GM19463 (cell line): ENCODE measurements around the gene AQP9.
"Not testable (repeated sequence)": the region's sequence is repeated elsewhere in the genome, so short reads cannot be mapped to it uniquely, and the experiment has no call there.

Experiments used
- ATAC-seq: cut with Tn5 transposase; IDR thresholded peaks from one replicate; pipeline ENCODE4 v1.9.1; 2021; ENCODE audit warnings: mild to moderate bottlenecking, moderate library complexity; ENCODE audit not compliant: unreplicated experiment

Gene AQP9

DNA sequence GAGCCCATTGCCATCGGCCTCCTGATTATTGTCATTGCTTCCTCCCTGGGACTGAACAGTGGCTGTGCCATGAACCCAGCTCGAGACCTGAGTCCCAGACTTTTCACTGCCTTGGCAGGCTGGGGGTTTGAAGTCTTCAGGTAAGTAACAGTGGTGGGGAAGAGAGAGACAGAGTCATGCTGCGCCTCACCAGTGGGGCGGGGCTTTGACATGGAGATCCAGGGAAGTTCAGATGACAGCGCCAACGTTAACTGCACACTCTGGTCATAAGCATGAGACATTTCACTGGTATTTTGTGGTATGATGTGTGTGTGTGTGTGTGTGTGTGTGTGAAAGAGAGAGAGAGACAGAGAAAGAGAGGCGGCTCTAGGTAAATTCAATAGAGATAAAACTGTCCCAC, 41.0 kb downstream of the AQP9 start:
- ATAC-seq = no peak

DNA sequence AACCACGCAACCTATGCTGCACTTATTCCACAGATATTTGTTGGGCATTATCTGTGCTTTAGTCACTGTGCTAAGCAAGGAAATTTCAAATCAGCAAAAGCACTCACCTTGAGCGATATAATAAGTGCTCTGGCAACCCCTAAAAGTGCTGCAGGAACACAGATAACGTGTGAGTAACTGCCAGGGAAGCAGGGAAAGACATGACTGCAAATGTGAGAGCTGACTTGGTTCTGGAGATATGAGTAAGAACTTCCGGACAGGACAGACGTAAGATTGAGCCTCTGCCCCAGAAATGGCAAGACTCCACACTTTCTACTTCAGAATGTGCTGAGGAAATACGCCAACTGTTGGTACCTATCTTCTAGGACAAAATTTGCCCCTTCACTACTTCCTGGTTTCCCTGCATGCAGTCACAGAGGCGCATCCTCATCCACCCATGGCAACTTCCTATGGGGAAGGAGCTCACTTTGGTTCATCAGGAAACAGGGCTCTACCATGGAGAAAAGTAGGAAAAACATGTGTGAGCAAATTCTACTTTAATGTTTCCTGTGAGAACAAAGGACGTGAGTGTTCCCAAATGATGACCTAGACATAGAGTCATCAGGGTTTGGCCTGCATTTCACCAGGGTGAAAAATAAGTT, 41.7 kb downstream of the AQP9 start:
- no peak for ATAC-seq

DNA sequence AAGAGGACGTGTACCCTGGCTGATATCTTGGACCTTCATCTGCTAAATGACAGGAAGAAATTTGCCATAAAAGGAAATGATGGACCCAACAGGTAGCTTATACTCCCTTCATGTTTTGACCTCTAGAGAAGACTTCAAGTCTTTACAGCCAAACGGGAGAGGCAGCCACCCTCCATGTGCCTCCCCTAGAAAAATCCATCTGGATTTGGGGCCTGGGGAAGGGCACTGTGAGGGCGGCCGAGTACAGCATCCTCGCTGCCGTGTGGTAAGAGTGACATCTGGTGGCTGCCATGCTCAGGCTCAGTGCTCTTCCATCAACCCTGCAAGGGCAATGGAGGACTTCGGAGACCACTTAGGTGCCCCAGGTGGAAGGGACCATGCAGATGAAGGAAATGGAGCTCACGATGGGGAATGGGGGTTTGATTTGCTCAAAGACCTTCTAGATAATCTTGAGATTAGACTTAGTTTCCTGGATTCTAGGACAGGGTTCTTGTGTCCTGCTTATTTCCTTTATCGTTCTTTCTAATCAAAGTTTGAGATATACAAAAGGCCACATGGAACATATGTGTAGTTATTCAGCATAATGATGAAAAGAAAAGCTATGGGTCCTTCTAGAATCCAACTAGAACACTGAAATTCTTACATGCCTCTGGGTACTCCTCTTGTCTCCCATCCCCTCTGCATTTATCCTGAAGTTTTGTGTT, 44.4 kb downstream of the AQP9 start:
- peak; percentile 60 for ATAC-seq

DNA sequence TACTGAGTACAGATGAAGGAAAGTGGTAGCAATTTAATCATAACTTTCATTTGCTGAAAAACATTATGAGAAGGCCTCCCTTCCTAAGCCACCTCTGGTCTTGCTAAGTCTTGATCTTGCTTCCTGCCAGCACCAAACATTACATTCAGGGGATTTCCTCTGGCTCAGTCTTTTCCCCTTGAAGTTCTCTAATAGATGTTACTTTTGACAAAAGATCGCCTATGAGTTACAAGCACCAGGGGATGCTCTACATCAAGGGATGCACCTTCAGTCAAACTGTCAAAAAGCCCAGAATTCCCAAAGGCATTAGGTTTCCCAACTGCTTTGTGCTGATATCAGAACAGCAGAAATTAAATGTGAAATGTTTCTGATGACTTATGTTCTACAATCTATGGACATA, 47.3 kb downstream of the AQP9 start:
- ATAC-seq = no peak

DNA sequence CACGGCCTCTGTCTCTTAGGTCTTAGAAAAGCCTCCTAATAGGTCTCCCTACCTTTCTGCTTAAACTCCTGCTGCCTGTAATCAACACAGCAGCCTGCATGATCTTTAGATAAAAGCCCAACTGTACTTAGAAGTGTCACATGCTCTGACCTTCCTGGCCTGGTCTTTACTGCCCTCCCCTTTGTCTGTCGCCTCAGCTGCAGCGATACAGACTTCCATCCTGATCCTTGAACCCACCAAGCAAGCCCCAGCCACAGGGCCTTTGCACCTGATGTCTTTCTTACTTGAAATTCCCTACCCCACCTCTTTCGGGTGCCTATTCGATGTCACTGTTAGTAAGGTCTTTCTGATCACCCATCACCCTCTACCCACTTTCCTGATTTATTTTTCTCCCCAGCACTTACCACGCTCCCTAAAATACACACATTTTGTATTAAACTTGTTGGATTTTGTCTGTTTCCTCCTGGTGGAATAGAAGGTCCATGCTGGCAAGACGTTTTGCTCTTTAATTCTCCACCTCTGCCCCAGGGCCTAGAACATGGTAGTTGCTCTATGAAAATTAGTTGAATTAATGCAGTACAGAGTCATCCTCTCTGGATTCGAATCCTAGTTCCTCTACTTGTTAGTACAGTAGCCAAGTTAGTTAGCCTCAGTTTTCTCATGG, 51.1 kb downstream of the AQP9 start:
- ATAC-seq = no peak

DNA sequence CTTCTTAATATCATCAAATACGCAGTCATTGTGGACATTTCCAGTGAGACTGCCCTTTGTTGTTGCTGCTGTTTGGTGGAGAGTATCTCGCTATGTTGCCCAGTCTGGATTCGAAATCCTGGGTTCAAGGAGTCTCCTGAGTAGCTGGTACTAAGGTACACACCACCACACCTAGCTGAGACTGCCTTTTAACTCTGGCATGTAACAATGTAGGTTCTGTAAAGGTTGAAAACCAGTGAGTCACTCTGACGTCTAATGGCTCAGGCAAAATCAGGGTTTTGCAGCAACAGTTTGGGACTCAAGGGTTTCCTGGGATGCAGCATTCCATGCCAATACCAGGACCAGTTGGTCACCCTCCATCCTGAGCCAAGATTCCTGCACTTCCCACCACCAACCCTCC, 52.2 kb downstream of the AQP9 start:
- ATAC-seq = no peak

DNA sequence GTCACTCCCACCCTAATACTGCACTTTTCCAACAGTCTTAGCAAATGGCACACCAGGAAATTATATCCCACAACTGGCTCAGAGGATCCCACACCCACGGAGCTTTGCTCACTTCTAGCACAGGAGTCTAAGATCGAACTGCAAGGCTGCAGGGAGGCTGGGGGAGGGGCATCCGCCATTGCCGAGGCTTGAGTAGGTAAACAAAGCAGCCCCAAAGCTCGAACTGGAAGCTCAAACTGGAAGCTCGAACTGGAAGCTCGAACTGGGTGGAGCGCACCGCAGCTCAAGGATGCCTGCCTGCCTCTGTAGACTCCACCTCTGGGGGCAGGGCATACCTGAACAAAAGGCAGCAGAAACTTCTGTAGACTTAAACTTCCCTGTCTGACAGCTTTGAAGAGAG, 55.5 kb downstream of the AQP9 start:
- ATAC-seq = not testable (repeated sequence)

DNA sequence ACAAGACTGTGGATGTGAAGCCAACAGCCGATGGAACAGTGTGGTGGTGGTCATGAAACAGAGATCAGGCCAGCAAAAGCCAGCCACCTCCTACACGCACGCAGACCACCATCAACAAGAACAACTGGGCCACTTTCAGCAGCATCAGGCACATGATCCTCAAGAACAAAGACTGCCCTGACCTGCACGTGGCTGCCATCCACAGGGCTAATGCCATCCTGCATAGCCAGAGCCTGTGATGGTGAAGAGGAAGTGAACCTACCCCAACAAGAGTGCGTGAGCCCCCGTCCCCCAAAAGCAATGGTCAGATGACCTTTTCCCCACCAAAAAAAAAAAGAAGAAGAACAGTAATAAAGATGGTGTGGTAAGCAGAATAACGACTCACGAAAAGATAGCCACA, 62.6 kb downstream of the AQP9 start:
- ATAC-seq = no peak

DNA sequence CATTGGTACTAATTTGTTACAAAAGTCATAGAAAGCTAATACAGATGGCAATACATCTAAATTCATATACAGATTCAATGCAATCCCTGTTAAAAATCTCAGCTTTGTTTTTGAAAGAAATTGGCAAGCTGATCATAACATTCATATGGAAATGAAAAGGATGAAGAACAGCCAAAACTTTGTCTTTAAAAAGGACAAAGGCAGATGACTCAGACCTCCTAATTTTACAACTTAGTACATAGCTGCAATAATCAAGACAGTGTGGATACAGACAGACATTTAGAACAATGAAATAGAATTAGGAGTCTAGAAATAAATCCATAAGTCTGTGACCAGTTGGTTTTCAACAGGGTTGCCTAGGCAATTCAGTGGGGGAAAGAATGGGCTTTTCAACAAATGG, 63.3 kb downstream of the AQP9 start:
- ATAC-seq = no peak

DNA sequence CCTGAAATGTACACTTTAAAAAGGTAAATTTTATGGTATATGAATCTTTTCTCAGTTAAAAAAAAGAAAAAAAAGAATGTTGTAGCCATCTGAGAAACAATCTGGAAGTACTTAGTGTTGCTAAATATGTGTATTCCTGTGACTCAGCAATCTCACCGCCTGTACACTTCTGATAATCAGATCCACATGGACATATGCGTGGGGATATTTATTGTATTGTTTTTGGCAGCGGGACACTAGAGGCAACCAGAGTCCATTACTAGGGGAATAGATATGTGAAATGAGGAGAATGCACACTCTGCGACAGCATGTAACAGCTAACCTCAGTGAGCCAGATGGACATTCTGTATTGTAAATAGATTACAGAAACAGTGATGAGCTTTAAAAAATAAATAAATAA, 65.4 kb downstream of the AQP9 start:
- no peak for ATAC-seq

DNA sequence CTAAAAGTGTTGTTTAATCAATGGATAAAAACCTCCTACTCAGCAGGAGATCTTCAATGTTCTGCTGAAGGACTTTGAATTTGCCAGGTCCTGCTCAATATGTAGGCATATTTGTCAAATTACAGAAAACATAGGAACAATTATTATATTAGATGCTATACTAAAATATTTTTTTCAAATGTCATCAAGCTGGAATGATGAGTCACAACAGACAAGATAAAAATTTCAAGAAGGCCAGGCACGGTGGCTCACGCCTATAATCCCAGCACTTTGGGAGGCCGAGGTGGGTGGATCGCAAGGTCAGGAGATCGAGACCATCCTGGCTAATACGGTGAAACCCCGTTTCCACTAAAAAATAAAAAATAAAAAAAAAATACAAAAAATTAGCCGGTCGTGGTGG, 68.0 kb downstream of the AQP9 start:
- ATAC-seq = no peak

DNA sequence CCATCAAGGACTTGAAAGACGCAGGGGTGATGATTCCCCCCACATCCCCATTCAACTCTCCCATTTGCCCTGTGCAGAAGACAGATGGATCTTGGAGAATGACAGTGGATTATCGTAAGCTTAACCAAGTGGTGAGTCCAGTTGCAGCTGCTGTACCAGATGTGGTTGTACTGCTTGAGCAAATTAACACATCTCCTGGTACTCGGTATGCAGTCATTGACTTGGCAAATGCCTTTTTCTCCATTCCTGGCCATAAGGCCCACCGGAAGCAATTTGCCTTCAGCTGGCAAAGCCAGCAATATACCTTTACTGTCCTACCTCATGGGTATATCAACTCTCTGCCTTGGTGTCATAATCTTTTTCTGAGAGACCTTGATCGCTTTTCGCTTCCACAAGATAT, 70.0 kb downstream of the AQP9 start:
- ATAC-seq = not testable (repeated sequence)

DNA sequence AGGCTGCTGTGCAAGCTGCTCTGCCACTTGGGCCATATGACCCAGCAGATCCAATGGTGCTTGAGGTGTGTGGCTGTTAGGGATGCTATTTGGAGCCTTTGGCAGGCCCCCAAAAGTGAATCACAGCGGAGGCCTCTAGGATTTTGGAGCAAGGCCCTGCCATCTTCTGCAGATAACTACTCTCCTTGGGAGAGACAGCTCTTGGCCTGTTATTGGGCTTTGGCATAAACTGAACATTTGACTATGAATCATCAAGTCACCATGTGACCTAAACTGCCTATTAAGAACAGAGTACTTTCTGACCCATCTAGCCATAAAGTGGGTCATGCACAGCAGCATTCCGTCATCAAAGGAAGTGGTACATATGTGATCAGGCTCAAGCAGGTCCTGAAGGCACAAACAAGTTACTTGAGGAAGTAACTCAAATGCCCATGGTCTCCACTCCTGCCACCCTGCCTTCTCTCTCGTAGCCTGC, 70.9 kb downstream of the AQP9 start:
- not testable (repeated sequence) for ATAC-seq

DNA sequence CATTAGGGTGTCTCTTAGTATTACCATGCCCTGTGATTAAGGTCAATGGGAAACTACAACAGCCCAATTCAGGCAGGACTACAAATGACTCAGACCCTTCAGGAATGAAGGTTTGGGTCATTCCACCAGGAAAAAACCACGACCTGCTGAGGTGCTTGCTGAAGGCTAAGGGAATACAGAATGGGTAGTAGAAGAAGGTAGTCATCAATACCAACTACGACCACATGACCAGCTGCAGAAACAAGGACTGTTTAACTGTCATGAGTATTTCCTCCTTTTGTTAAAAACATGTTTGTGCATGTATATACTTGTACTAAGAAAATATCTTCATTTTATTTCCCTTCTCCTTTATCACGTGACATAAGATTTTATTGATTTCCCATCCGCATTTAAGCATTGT, 71.8 kb downstream of the AQP9 start:
- ATAC-seq = not testable (repeated sequence)

DNA sequence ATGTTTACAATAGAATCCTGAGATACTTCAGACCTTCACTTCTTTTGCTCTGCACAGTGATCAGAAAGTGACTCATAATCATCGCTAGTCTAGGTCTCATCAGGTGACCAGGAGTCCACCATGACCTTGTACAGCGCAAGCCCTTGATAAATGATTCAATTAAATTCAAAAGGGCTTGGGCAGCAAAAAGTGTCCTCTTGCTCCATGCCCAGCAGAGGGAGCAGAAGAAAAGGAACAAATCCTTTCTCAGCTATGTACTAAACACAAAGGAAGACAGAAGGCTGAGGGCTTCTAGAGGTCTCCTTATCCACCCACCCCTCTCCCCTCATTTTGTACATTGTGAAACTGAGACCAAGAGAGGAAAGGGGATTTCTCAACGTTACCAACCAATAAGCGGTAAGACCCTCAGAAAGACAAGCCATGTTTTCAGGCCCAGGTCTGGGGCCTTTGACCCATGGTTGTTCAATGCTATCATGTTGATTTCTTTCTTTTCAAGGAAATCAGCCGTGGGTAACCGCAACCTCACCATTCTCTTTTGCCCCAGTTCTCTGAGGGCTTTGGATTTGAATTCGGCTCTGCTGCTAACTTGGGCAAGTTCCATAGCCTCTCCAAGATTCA, 74.8 kb downstream of the AQP9 start:
- ATAC-seq = no peak

DNA sequence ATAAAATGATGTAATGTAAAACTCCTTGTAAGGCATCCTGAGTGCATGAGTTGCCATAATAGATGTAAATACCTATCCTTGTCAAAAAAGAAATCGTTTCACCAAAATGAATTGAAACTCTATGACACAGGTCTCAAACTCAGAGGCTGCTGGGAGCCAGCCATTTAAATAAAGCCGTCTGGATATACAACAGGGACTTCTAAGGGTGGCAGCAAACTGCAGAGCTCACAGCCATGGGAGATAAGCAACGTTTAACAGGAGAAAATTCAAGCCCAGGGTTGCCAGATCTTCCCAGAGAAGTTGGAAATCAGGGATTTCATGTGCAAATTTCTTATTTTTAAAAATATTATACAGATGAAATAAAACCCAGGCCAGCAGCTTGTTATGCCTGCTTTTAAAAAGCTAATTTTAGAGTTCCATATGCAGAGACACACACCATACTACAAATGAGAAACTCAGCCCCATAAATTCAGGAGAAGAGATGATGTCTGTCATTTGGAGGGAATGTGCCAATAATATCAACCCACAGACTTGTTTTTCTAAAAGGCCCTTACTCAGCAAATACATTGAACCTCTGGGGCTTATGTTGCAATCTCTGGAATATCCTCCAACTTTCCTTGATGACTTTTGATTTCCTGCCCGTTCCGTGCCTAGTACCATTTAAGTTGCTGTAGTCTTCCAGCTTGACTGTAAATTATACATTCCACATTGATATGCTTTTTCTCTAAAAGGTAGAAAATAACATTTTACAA, 75.6 kb downstream of the AQP9 start:
- no peak for ATAC-seq

DNA sequence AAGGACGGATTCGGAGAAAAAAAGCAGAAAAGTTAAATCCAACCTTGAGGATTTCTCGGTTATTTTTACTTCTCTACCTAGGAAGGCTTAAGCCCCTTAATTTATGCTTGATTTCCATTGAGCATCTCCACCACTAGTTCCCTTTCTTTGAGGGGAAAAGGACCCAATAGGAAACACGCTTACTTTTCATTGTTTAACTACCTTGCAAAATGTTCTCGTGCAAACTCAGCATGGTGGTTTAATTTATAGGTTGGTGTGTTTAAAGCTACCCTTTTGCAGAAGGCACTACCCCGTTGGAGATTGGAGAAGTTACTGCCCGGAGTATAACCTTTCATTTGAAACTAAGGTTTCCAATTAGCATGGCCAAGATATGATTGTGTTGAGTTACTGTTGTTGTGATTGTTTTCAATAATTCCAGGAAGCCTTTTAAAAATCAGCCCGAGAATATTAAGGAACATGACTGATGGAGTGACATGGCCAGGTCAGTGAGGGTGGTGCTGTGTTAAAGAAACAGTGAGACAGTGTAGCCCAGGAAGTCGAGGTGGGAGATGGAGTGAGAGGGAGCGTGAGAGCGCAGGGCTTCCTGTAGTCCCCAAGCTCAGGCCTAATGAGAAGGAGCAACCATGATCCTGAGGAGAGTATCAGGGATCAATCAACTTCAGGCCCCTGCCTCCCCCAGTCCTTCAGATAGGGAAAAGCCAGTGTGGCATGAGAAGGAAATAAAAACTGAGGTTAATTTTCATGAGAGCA, 76.6 kb downstream of the AQP9 start:
- ATAC-seq = no peak

DNA sequence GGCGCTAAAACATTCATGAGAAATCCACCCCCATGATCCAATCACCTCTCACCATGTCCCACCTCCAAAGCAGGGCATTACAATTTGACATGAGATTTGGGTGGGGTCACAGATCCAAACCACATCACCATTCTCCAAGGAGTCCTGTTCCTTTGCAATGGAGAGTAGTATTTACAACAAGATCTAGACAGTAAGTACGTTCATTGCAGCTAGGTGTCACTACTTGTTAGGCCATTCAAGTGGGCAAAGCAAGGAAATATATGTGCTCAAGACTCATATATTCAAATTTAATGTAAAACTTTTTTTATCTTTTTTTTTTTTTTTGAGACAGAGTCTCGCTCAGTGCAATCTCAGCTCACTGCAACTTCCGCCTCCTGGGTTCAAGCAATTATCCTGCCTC, 79.3 kb downstream of the AQP9 start:
- ATAC-seq = no peak

DNA sequence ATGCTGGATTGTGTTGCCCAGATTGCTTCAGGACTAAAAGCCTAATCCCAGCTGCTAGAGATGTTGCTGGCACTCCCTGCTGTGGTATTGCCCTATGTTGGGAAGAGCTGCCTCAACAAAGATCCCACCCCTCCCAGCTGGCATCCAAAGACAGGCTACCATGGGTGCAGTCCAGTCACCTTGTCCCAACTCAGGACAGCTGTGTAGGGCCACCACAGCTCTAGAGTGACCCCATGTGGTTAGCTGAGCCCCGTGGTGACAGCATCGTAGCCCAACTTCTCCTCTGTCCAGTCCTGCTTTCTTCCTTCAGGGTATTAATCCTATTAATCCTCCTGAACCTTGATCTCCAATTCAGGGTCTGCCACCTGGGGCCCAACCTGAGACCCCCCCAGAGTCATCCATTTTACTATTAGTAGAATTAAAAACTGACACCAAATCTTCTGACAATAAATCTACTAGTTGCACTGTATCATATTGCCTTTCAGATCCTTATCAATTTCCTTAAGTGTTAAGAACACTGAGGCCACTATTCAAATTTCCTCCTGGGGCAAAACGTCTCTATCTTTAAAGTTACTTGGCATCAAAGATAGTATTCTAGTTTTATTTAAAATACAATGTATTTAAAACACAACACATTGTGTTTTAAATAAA, 83.5 kb downstream of the AQP9 start:
- ATAC-seq = no peak

DNA sequence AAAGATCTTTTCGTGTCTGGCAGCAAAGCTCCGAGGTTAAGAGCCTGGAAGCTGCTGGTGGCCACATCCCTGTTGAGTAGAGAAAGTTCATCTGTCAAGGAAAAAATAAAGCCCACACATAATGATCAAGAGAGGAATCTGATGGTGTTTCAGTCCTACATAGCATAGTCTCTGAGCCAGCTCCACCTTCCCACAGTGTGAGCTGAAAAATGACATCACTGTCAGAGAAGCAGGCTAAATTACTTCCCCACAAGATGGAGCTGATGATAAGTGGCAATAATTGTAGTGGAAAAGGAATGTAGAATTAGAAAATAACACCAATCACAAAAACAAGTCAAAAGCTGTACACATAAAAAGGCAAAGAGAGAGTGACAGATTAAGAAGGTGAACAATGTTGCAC, 84.5 kb downstream of the AQP9 start:
- no peak for ATAC-seq
